Gastroesophageal sphincter (tissue), 4 donors: ENCODE data around the gene MAPKAPK3. TPM values are rescaled to one million over a fixed set of nuclear protein-coding genes. Genes with fewer than 3 reads are reported as not detected.

Experiments
- ATAC-seq: fragments of 150-250 bp; one replicate; pipeline ENCODE4 v1.9.1; 2016; ENCODE audit warnings: mild to moderate bottlenecking, moderate library complexity
- H3K27ac ChIP-seq, 4 donors: fragments of 200-600 bp; sonication (generic) in 3 of 4; 1 replicate in 3 of 4; 2 replicates in 1 of 4; pipeline ENCODE4 v1.5.1; 2016 to 2019
- H3K27me3 ChIP-seq: fragments of 200-600 bp; sonication (generic); one replicate; pipeline ENCODE4 v1.5.1; 2019
- H3K36me3 ChIP-seq, 2 donors: fragments of 200-600 bp; sonication (generic); one replicate each; pipeline ENCODE4 v1.5.1; 2019; ENCODE audit warnings: control low read depth in 1 of 2
- H3K4me1 ChIP-seq, 3 donors: fragments of 200-600 bp; sonication (generic); 1 replicate in 2 of 3; 2 replicates in 1 of 3; pipeline ENCODE4 v1.5.1; 2016 to 2019; ENCODE audit warnings: control low read depth in 2 of 3
- H3K4me3 ChIP-seq, 2 donors: fragments of 200-600 bp; sonication (generic); one replicate each; pipeline ENCODE4 v1.5.1; 2019; ENCODE audit warnings: mild to moderate bottlenecking in 1 of 2, moderate library complexity in 1 of 2
- H3K9me3 ChIP-seq, 3 donors: fragments of 200-600 bp; sonication (generic); one replicate each; pipeline ENCODE4 v1.5.1; 2017 to 2019; ENCODE audit warnings: control low read depth in 2 of 3
- EP300 ChIP-seq: sonication (generic); formaldehyde crosslinking; IDR thresholded peaks from one replicate; pipeline ENCODE4 v1.6.1; 2017; ENCODE audit warnings: antibody characterized with exemption, mild to moderate bottlenecking
- POLR2A ChIP-seq, 2 donors: fragments of 450-650 bp; IDR thresholded peaks; one replicate each; pipeline ENCODE4 v1.6.1; 2017; ENCODE audit warnings: antibody characterized with exemption in 2 of 2, mild to moderate bottlenecking in 2 of 2, moderate library complexity in 1 of 2
- POLR2AphosphoS5 ChIP-seq: sonication (generic); formaldehyde crosslinking; IDR thresholded peaks from one replicate; pipeline ENCODE4 v1.6.1; 2017; ENCODE audit warnings: antibody characterized with exemption
- WGBS, 2 donors: methylation state at CpG; one replicate each; pipeline ENCODE4 v1.1.5; 2018; ENCODE audit warnings: low coverage in 1 of 2; 5-methylcytosine and 5-hydroxymethylcytosine counted together
- total RNA-seq, 4 donors: library from RNA; depleted of rRNA; stranded (reverse); fragments of >200 nt; gene quantifications; one replicate each; pipeline ENCODE4 v1.1.0, GENCODE V29; 2016
- TF ChIP-seq, protein P1 (sequence below), 4 experiments: fragments of 200-600 bp in 2 of 4; fragments of 450-650 bp in 2 of 4; sonication (generic) in 1 of 4; IDR thresholded peaks; one replicate each; pipeline ENCODE4 v1.5.1; 2017 to 2019; ENCODE audit warnings: antibody characterized with exemption in 4 of 4, mild to moderate bottlenecking in 2 of 4, moderate library complexity in 2 of 4

MAPKAPK3 gene
- total RNA-seq, 4 donors from 2014 or later, result 18.7 to 30.2 (median 22.4) TPM

DNA sequence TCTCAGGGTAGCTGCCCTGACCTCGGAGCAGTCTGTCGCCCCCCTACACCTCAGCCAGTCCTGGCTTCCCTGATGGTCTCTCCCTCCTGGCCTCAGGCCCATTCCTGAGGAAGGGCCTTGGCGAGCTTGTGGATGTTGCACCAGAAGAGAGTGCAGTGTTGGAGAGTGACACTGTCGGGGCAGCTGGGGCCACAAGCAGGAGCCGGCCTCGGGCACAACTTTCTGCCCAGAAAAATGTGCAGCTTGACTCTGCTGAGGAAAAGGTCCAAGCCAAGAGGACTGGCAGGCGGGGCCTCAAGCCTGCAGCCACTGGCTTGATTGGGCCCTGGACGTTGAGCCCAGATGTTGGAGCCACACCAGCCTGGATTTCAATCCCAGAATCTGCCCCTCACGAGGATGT lies 34.9 kb upstream of the MAPKAPK3 start:
- TF ChIP-seq EP300 (no peak), POLR2A (IDR thresholded peaks at IDR 0.05) (no peak), POLR2AphosphoS5 (no peak)
- TF ChIP-seq, protein P1, sequence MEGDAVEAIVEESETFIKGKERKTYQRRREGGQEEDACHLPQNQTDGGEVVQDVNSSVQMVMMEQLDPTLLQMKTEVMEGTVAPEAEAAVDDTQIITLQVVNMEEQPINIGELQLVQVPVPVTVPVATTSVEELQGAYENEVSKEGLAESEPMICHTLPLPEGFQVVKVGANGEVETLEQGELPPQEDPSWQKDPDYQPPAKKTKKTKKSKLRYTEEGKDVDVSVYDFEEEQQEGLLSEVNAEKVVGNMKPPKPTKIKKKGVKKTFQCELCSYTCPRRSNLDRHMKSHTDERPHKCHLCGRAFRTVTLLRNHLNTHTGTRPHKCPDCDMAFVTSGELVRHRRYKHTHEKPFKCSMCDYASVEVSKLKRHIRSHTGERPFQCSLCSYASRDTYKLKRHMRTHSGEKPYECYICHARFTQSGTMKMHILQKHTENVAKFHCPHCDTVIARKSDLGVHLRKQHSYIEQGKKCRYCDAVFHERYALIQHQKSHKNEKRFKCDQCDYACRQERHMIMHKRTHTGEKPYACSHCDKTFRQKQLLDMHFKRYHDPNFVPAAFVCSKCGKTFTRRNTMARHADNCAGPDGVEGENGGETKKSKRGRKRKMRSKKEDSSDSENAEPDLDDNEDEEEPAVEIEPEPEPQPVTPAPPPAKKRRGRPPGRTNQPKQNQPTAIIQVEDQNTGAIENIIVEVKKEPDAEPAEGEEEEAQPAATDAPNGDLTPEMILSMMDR (IDR thresholded peaks at IDR 0.05), result no peak
- Histone ChIP-seq H3K9me3 (no peaks in the 10 kb centered on the region), H3K27ac (no peak overlapping the region), H3K4me3 (no peak overlapping the region), H3K4me1 (peaks cover 0 to 13% (median 0%) of the 10 kb centered on the region in 3 donors), H3K36me3 (peaks cover 0 to 73% of the 10 kb centered on the region in 2 donors), H3K27me3 (no peaks in the 10 kb centered on the region)
- ATAC-seq, result no peak
- 64% methylated on average over 4 of the region's 9 CpGs; no CpG with 5 or more reads in 1 of the 2 donors for WGBS, 2 donors

DNA sequence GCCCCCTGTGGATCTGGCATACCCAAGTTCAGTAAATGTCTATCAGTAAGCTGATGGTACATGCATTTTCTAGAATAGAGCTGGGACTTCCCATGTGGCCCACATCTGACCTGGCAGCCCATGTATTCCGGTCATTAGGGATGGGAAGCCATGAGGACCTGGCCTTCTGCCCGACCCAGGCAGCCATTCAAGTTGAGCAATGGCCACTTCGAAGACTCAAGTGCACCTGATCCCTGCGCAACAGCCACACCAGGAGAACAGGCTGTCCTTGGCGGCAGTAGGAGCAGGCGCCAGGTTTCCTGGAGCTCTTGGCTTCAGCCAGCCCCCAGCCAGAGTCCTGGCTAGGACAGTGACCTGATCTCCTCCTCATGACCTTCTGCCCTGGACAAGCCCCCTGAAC lies 33.1 kb upstream of the MAPKAPK3 start:
- peak; percentile 76 for ATAC-seq
- TF ChIP-seq EP300 (no peak), POLR2AphosphoS5 (peak; percentile 73), POLR2A (IDR thresholded peaks at IDR 0.05) (no peak)
- TF ChIP-seq, protein P1 (IDR thresholded peaks at IDR 0.05), result no peak
- no peaks in the 10 kb centered on the region for H3K9me3 ChIP-seq
- peaks cover 0 to 55% of the 10 kb centered on the region in 2 donors for H3K36me3 ChIP-seq
- no peaks in the 10 kb centered on the region for H3K27me3 ChIP-seq
- no peak overlapping the region for H3K4me3 ChIP-seq
- peak overlapping the region in 3 of 4 donors; percentile 16 to 43 (median 31) for H3K27ac ChIP-seq
- peaks cover 0 to 13% (median 0%) of the 10 kb centered on the region in 3 donors for H3K4me1 ChIP-seq
- WGBS, 2 donors, result no CpG with 5 or more reads among the region's 6 CpGs

DNA sequence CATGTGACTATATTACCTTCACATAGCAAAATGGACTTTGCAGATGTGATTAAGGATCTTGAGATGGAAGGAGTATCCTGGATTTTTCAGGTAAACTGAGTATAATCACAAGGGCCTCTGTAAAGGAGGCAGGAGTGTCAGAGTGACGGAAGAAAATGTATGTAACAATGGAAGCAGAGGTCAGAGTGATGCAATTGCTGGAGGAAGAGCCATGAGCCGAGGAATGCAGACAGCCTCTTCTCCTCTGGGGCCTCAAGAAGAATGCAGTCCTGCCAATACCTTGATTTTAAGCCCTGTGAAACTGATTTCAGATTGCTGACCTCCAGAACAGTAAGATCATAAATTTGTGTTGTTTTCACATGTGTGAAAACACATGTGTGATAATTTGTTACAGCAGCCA lies 32.6 kb upstream of the MAPKAPK3 start:
- Histone ChIP-seq H3K4me3 (no peak overlapping the region), H3K27ac (peak overlapping the region in 3 of 4 donors; percentile 16 to 43 (median 31)), H3K36me3 (peaks cover 0 to 50% of the 10 kb centered on the region in 2 donors), H3K9me3 (no peaks in the 10 kb centered on the region), H3K27me3 (no peaks in the 10 kb centered on the region), H3K4me1 (peaks cover 0 to 13% (median 0%) of the 10 kb centered on the region in 3 donors)
- TF ChIP-seq POLR2A (IDR thresholded peaks at IDR 0.05) (no peak), EP300 (no peak), POLR2AphosphoS5 (no peak)
- TF ChIP-seq, protein P1 (IDR thresholded peaks at IDR 0.05), result no peak
- ATAC-seq, result no peak
- 49 to 69% methylated on average over 2 of the region's 2 CpGs for WGBS, 2 donors

DNA sequence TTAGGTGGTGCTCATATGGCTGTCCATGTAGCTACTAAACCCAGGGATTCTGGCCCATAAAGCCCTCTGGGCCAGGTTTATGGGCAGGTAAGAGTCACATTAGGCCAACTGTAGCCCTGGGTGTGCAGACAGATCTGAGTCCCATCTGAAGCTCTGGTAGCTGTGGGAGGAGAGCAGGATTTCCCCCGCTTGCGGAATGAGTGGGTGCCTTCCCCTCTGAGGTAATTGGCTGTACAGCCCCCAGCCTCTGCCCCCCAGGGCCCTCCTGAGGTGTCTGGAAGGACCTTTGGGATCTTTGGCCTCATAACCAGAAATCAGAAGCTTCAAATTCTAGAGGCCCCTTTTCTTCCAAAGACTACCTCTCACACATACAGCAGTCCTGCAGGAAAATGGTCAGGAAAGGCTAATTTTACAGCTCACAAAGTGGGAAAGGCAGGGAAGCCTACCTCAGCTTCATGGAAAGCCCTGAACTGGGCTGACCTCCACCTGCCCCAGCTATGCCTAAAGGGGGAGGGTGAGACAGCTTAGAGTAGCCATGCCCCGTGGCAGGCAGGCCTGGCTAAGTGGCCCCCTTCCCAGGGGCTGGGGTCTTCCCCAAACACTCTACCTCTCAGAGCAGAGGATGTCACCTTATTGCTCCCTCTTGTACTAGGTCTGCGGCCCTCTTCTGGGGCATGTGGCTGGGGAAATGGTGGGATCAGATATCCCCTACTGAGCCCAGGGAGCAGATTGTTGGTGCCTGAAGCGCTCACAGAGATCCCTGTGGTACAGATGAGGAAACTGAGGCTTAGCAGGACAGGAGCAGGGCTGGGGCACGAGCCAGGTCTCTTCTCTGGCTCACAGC lies 30.8 kb upstream of the MAPKAPK3 start:
- Histone ChIP-seq H3K4me3 (no peak overlapping the region), H3K27me3 (no peaks in the 10 kb centered on the region), H3K36me3 (peaks cover 0 to 32% of the 10 kb centered on the region in 2 donors), H3K27ac (no peak overlapping the region), H3K4me1 (peaks cover 0 to 24% (median 5%) of the 10 kb centered on the region in 3 donors), H3K9me3 (no peaks in the 10 kb centered on the region)
- ATAC-seq, result no peak
- TF ChIP-seq, protein P1 (IDR thresholded peaks at IDR 0.05), result no peak
- no peak for TF ChIP-seq POLR2AphosphoS5
- TF ChIP-seq POLR2A (IDR thresholded peaks at IDR 0.05), result no peak
- TF ChIP-seq EP300, result no peak
- WGBS, 2 donors, result no CpG with 5 or more reads among the region's 6 CpGs

DNA sequence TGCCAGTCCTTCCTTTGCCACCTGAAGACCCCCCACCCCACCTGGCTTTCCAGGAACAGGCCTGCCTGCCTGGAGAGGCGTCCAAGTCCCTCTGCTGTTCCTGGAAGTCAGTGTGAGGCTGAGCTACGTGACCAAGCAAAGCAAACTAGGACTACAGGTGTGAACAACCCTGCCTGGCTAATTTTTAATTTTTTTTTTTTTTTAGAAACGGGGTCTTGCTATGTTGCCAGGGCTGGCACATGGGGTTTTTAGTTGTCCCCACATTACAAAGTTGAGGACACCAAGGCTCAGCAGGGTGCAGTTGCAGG lies 30.2 kb upstream of the MAPKAPK3 start:
- peaks cover 0 to 26% of the 10 kb centered on the region in 2 donors for H3K36me3 ChIP-seq
- H3K27ac ChIP-seq, result no peak overlapping the region
- ATAC-seq, result no peak
- no peaks in the 10 kb centered on the region for H3K27me3 ChIP-seq
- H3K4me3 ChIP-seq, result no peak overlapping the region
- 80% methylated on average over 1 of the region's 3 CpGs; no CpG with 5 or more reads in 1 of the 2 donors for WGBS, 2 donors
- H3K4me1 ChIP-seq, result peaks cover 0 to 30% (median 10%) of the 10 kb centered on the region in 3 donors
- TF ChIP-seq, protein P1 (IDR thresholded peaks at IDR 0.05), result no peak
- TF ChIP-seq EP300 (no peak), POLR2A (IDR thresholded peaks at IDR 0.05) (no peak), POLR2AphosphoS5 (no peak)
- H3K9me3 ChIP-seq, result no peaks in the 10 kb centered on the region
